Testis (tissue), 3 donors: ENCODE data around the gene RNF113A. TPM values are rescaled to one million over a fixed set of nuclear protein-coding genes. Genes with fewer than 3 reads are reported as not detected.
"Not testable (repeated sequence)": the region's sequence is repeated elsewhere in the genome, so short reads cannot be mapped to it uniquely, and the experiment has no call there.

Source experiments
- DNase-seq: peaks from one replicate; pipeline ENCODE4 v3.0.0-alpha.2; 2019
- H3K27ac ChIP-seq, 2 donors: fragments of 200-600 bp; sonication (generic); one replicate each; pipeline ENCODE4 v1.5.1; 2019
- H3K27me3 ChIP-seq: fragments of 200-600 bp; sonication (generic); one replicate; pipeline ENCODE4 v1.5.1; 2019
- H3K36me3 ChIP-seq: fragments of 200-600 bp; sonication (generic); one replicate; pipeline ENCODE4 v1.5.1; 2017; ENCODE audit warnings: low read depth; ENCODE audit errors: missing control alignments
- H3K4me1 ChIP-seq: fragments of 200-600 bp; sonication (generic); one replicate; pipeline ENCODE4 v1.5.1; 2019
- H3K4me3 ChIP-seq, 2 donors: fragments of 200-600 bp; sonication (generic); one replicate each; pipeline ENCODE4 v1.5.1; 2017 to 2019
- H3K9me3 ChIP-seq: fragments of 200-600 bp; sonication (generic); one replicate; pipeline ENCODE4 v1.5.1; 2017
- POLR2A ChIP-seq: fragments of 450-650 bp; IDR thresholded peaks from one replicate; pipeline ENCODE4 v1.6.1; 2017; ENCODE audit warnings: antibody characterized with exemption, mild to moderate bottlenecking, moderate library complexity
- WGBS, 2 donors: methylation state at CpG; one replicate each; pipeline ENCODE4 v1.1.5; 2018; 5-methylcytosine and 5-hydroxymethylcytosine counted together
- intact Hi-C: fragments of 100-400 bp; cut with DNase I; formaldehyde crosslinking; loops from one replicate; pipeline ENCODE4 v1.15.1; 2023; ENCODE audit warnings: low total_unique reads
- polyA plus RNA-seq: library from polyadenylated mRNA; stranded (reverse); fragments of 350-450 nt; fragmentation: Illumina TruSeq; extraction: RNeasy Lipid Tissue Mini Kit (QIAGEN cat#74804); gene quantifications from one replicate; pipeline ENCODE4 v1.2.3, GENCODE V29; 2014; ENCODE audit warnings: low read depth, low replicate concordance; ENCODE audit not compliant: insufficient read depth
- total RNA-seq, 2 donors: library from RNA; depleted of rRNA; stranded (reverse); fragments of >200 nt; gene quantifications; one replicate each; pipeline ENCODE4 v1.2.3, GENCODE V29; 2016
- TF ChIP-seq, protein P1 (sequence below), 3 experiments: fragments of 450-650 bp in 2 of 3; fragments of 200-600 bp in 1 of 3; sonication (generic) in 1 of 3; IDR thresholded peaks; one replicate each; pipeline ENCODE4 v1.5.1; 2016 to 2019; ENCODE audit warnings: antibody characterized with exemption in 3 of 3, mild to moderate bottlenecking in 2 of 3, moderate library complexity in 1 of 3

The RNF113A gene
- total and polyA plus RNA-seq, 3 donors from 2014 or later: 7.8 to 12.7 (median 8.8) TPM

DNA sequence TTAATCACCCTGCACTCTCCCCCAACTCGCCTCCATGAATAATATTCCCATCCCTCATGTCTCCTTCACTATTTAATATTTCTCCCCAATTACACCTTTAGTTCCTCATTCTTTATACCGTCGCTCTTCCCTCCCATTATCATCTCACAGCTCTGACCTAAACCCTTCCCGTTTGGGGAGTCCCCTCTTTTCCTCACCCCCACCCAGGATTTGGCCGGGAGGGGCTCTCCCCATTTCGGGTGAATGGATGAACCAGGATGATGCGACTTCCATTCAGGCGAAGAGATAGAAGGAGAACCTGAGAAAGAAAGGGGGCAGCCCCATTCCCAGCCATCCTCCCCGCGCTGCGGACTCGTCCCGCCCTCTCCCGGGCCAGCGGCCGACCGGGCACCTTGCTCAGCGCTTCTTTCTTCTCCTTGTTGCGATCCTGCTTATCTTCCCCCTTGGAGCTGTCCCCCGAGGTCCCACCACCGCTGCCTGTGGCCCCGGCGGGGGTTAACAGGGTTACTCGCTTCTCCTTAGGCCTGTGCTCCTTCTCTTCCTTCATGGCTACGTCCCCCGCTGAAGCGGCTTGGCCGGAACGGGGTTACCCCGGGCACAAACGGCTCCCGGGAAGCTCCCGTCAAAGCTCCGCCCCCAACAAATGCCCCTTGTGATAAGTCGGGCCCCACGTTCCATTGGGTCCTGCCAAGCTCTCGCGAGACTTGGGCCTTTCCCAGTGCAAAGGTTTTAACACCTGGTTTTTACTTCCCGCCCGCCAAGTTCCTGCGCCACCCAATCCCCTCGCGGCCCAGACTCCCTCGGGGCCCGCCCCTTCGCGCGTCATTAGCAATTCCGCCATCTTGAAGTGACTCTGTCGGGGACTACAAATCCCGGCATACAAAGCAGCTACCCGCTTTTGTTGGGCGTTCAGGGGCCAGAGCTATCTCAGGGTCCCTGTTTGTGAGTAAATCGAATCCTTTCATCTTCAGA is 18.9 kb downstream of the RNF113A start, which contains the start of gene UPF3B:
TSS of gene UPF3B (minus strand) at position 582 of the 972 bp plus-strand sequence. CDS start at position 547, 35 bp downstream.
- Histone ChIP-seq H3K27me3 (no peaks in the 10 kb centered on the region), H3K9me3 (no peaks in the 10 kb centered on the region), H3K36me3 (no peaks in the 10 kb centered on the region), H3K4me3 (peak within 1 kb of the TSS; percentile 59 to 73), H3K4me1 (no peaks in the 10 kb centered on the region), H3K27ac (peak within 1 kb of the TSS; percentile 62 to 92)
- WGBS, 2 donors: 0 to 1% methylated on average over 48 to 53 of the region's 54 CpGs
- TF ChIP-seq POLR2A: no peak
- TF ChIP-seq, protein P1, sequence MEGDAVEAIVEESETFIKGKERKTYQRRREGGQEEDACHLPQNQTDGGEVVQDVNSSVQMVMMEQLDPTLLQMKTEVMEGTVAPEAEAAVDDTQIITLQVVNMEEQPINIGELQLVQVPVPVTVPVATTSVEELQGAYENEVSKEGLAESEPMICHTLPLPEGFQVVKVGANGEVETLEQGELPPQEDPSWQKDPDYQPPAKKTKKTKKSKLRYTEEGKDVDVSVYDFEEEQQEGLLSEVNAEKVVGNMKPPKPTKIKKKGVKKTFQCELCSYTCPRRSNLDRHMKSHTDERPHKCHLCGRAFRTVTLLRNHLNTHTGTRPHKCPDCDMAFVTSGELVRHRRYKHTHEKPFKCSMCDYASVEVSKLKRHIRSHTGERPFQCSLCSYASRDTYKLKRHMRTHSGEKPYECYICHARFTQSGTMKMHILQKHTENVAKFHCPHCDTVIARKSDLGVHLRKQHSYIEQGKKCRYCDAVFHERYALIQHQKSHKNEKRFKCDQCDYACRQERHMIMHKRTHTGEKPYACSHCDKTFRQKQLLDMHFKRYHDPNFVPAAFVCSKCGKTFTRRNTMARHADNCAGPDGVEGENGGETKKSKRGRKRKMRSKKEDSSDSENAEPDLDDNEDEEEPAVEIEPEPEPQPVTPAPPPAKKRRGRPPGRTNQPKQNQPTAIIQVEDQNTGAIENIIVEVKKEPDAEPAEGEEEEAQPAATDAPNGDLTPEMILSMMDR (IDR thresholded peaks at IDR 0.05): no peak
- intact Hi-C loops: no loop called here
- DNase-seq: peak; percentile 97

DNA sequence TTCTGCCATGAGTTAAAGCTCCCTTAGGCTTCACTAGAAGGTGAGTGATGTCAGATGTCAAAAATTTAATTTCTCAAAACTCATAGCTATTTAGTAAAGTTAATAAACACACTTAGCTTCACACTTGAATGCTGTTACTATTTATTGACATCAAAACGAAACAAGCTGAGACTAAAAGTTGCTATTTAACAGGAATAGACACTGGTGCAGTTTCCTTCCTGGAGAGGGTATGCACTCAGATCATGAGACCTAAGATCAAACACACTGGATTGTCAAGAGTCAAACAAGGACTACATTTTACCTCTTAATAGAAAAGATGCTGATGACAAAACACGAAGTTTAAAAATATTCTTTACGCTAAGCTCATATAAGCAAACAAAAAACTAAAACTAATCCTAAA is 37.6 kb downstream of the RNF113A start:
- Histone ChIP-seq H3K4me1 (no peaks in the 10 kb centered on the region), H3K27me3 (no peaks in the 10 kb centered on the region), H3K36me3 (no peaks in the 10 kb centered on the region), H3K4me3 (no peak overlapping the region), H3K27ac (no peak overlapping the region), H3K9me3 (no peaks in the 10 kb centered on the region)
- 81 to 83% methylated on average over 3 of the region's 3 CpGs for WGBS, 2 donors
- no peak for TF ChIP-seq POLR2A
- TF ChIP-seq, protein P1 (IDR thresholded peaks at IDR 0.05): no peak
- no peak for DNase-seq
- intact Hi-C loops: no loop called here

DNA sequence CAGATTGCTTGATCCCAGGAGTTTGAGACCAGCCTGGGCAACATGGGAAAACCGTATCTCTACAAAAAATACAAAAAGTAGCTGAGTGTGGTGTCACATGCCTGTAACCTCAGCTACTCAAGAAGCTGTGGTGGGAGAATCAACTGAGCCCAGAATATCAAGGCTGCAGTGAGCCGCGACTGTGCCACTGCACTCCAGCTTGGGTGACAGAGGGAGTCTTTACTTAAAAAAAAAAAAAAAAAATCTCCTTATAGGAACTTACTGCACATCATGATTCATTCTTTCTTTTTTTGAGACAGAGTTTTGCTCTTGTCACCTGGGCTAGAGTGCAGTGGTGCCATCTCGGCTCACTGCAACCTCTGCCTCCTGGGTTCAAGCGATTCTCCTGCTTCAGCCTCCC is 43.1 kb downstream of the RNF113A start:
- Histone ChIP-seq H3K4me1 (no peaks in the 10 kb centered on the region), H3K27me3 (no peaks in the 10 kb centered on the region), H3K4me3 (no peak overlapping the region), H3K27ac (no peak overlapping the region), H3K36me3 (no peaks in the 10 kb centered on the region), H3K9me3 (no peaks in the 10 kb centered on the region)
- TF ChIP-seq, protein P1 (IDR thresholded peaks at IDR 0.05): no peak
- no peak for TF ChIP-seq POLR2A
- WGBS, 2 donors: 96 to 100% methylated on average over 4 to 5 of the region's 5 CpGs
- intact Hi-C loops: no loop called here
- no peak for DNase-seq

DNA sequence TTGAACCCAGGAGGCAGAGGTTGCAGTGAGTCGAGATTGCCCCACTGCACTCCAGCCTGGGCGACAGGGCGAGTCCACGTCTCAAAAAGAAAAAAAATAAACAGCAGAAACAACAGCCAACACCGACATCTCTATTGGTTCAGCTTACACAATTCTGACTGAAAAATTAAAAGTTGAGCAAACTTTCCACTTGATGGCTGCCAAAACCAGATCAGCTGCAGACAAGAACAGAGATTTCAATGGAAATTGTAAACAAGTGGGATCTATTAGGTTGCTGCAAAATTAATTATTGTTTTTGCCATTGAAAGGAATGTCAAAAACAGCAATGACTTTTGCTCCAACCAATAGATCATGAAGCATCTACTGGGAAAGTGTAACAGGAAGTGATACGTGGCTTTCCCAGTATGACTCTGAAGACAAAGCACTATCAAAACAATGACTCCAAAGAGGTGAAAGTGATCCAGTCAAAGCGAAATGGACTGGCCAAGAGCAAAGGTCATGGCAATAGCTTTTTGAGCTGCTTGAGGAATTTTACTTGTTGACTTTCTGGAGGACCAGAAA is 45.1 kb downstream of the RNF113A start:
- Histone ChIP-seq H3K4me3 (no peak overlapping the region), H3K4me1 (no peaks in the 10 kb centered on the region), H3K9me3 (no peaks in the 10 kb centered on the region), H3K27me3 (no peaks in the 10 kb centered on the region), H3K27ac (no peak overlapping the region), H3K36me3 (no peaks in the 10 kb centered on the region)
- WGBS, 2 donors: 60 to 68% methylated on average over 7 of the region's 7 CpGs
- no peak for DNase-seq
- no peak for TF ChIP-seq POLR2A
- TF ChIP-seq, protein P1 (IDR thresholded peaks at IDR 0.05): no peak
- intact Hi-C loops: no loop called here

DNA sequence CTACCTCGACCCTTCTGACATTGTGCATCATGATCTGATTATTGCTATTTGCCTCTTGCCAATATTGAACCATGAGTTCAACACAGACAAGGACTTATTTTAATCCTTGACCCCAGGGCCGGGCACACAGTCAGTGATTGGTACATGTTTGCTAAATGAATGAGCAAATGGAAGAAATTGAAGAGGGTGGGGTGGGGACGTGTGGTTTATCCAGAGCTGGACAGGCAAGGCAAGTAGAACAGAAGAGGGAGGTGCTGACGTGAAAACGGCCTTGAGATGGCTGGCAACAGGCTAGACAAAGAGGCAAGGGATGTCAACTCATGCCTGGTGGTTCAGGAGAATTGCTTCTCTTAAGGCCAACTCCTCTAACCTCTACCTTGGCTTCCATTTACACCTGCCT is 47.3 kb downstream of the RNF113A start:
- H3K4me1 ChIP-seq, DNase-seq, H3K27me3 ChIP-seq, H3K27ac ChIP-seq, H3K9me3 ChIP-seq, intact Hi-C loops, H3K4me3 ChIP-seq, H3K36me3 ChIP-seq: not testable (repeated sequence)
- WGBS, 2 donors: 42 to 60% methylated on average over 2 of the region's 5 CpGs

DNA sequence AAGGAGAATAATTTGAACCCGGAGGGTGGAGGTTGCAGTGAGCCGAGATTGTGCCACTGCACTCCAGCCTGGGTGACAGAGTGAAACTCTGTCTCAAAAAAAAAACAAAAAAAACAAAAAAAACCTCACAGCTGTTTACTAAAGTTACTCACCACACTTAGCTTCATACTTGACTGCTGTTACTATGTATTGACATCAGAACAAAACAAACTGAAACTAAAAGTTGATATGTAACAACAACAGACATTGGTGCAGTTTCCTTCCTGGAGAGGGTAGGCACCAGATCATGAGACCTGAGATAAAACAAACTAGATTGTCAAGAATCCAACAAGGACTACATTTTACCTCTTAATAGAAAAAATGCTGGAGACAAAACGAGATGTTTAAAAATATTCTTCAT is 49.8 kb downstream of the RNF113A start:
- H3K4me3 ChIP-seq, intact Hi-C loops, DNase-seq, H3K9me3 ChIP-seq, H3K4me1 ChIP-seq, H3K27ac ChIP-seq, H3K27me3 ChIP-seq, H3K36me3 ChIP-seq: not testable (repeated sequence)
- WGBS, 2 donors: 50 to 70% methylated on average over 1 to 3 of the region's 3 CpGs
